H1 (cell line): ENCODE measurements around the gene CDON. TPM values are rescaled to one million over a fixed set of nuclear protein-coding genes. Genes with fewer than 3 reads are reported as not detected.

Experiments used
- CEBPB ChIP-seq: IDR thresholded peaks from 2 replicates; pipeline ENCODE4 v1.6.1; 2012; ENCODE audit warnings: low read depth, low read length
- CHD7 ChIP-seq: fragments of 300-600 bp; sonication (generic); IDR thresholded peaks from 2 replicates; pipeline ENCODE4 v1.7.1; 2012; ENCODE audit warnings: low read length, moderate library complexity, mild to moderate bottlenecking, inconsistent platforms; ENCODE audit not compliant: insufficient replicate concordance
- RNF2 ChIP-seq: fragments of 200-900, 300-1000 bp; sonication (generic); IDR thresholded peaks from 2 replicates; pipeline ENCODE4 v1.7.1; 2016; ENCODE audit warnings: borderline replicate concordance, low read depth, mild to moderate bottlenecking, antibody characterized with exemption, low read length; ENCODE audit not compliant: poor library complexity, severe bottlenecking; ENCODE audit errors: missing control alignments
- polyA plus RNA-seq, 7 experiments: library from polyadenylated mRNA; depleted of rRNA in 3 of 7; stranded (reverse) in 5 of 7; unstranded in 2 of 7; fragments of >200 nt in 5 of 7; fragments of 200-250 nt in 2 of 7; gene quantifications; 1 replicate in 5 of 7; 2 replicates in 1 of 7; 4 replicates in 1 of 7; pipeline versions ENCODE4 v1.2.1 to v1.2.3, GENCODE V29; 2011 to 2013; ENCODE audit warnings: missing spikeins in 2 of 7, mixed read lengths in 2 of 7
- total RNA-seq: library from RNA; stranded (reverse); fragmentation: NEBNext Ultra II Directional; extraction: Animal tissue kit (Norgen Biotek cat#: 25700); gene quantifications from 2 replicates; pipeline ENCODE4 v1.2.1, GENCODE V29; 2021

CDON gene
- total and polyA plus RNA-seq, 2 of the 8 experiments (the other 6 are each of a cell fraction or from before 2014, with no cell fraction given): 11.0 to 32.5 TPM

DNA sequence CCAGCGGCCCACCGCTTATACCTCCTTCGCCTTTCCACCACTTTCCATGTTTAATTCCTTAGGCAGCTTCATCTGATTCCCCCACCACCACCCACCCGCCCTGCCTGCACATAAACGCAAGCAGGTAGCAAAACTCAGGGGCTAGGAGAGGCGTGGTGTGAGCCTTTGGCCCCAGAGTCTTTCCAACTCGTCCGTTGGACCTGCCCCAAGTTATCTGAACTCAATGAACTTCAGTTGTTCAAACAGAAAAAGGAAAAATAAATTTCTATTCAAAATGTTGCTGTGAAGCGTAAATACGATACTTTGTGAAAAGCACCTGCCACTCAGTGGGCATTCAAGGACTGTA is 814 bp upstream of the CDON start (continued):
- TF ChIP-seq RNF2 (no peak), CEBPB (no peak), CHD7 (no peak)
